ENCODE data around the gene CLDN7. TPM values are rescaled to one million over a fixed set of nuclear protein-coding genes. Genes with fewer than 3 reads are reported as not detected.
A peak's percentile ranks its signal among the peaks of the same experiment; 100 is the strongest.

The CLDN7 gene
- total RNA-seq, 2 donors from 2014 or later: 2.1 to 4.9 TPM

DNA sequence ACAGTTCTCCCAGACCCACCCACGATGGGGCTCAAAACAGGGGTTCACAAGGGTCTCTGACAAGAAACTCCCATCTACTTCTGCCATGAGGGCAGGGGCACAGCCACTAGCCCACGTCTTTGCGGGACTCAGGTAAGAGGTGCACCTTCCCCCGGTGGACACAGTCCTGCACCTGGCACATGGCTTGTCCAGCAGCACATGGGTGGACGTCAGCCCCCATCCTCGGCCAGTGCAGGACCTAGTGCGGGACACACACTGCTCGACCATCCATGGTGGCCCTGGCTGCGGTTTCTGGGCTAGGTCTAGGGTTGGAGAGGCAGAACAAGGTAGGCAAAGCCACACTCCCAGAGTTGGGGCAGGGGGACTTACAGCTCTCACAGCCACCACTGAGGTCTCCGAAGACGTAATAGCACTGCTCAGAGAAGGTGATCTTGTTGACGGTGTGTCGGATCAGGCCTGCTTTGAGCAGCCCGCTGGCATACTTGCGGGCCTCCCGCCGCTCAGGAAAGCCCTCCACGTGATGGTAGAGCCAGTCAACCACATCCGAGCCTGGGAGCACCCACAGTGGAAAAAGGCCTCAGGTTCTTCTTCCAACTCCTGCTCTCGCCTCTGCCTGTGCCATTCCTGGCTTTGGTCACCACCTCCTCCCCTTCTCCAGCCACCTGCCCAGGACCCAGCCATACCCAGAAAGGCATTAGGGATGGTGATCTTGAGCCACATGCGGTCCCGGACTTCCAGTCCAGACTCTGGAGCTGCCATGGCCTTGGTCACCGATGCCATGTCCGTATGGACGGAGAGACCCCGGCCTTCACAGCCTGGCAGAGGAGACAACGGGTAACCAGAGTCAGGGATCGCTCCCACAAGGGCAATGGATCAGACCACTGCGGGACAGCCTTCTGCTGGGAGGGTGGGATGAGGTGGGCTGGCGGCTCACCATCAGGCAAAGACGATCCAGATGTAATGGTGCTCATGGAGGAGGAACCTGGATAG, 35.3 kb downstream of the CLDN7 start:
- no peak for ATAC-seq
- intact Hi-C loops (cut with DNase I): no loop called here
- DNase-seq: peak; percentile 21

GRCh38 chr17:7225711-7226331, 36.5 kb downstream of the CLDN7 start:
- intact Hi-C loops (cut with DNase I): no loop called here
- ATAC-seq: no peak
- peak; percentile 26 for DNase-seq

- no peak for ATAC-seq
- intact Hi-C loops (cut with DNase I): no loop called here
- no peak for DNase-seq
Measured at GRCh38 chr17:7224661-7225111, 37.6 kb downstream of the CLDN7 start.

- DNase-seq: peak; percentile 29
- ATAC-seq: no peak
- intact Hi-C loops (cut with DNase I): no loop called here
Measured at GRCh38 chr17:7224110-7224509, 38.2 kb downstream of the CLDN7 start.

DNA sequence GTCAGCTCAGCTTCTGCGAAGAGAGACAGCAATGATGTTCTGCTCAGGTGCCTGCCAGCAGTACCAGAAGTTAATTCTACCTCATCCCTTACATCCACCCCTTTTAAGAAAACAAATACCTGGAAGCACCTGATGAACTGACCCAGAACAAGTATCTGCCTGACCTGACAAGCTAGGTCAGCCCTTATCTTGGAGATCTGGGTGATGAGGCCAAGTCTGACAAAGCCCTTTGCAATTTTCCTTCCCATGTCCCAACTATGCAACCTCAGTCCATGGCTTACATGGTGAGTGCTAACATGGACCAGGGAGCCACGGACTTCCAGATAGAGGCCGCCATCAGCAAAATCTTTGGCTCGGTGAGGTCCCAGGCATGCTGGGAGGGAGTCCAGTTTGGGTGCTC, 38.9 kb downstream of the CLDN7 start:
- DNase-seq: no peak
- intact Hi-C loops (cut with DNase I): no loop called here
- ATAC-seq: no peak

GRCh38 chr17:7222972-7223292, 39.3 kb downstream of the CLDN7 start:
- DNase-seq: peak; percentile 20
- ATAC-seq: no peak

GRCh38 chr17:7222093-7222971, 39.9 kb downstream of the CLDN7 start:
- intact Hi-C loops (cut with DNase I): no loop called here
- DNase-seq: no peak

More at GRCh38 chr17:7222972-7223292, 39.3 kb downstream of the CLDN7 start:
- intact Hi-C loops (cut with DNase I): no loop called here

GRCh38 chr17:7221278-7222092, 40.8 kb downstream of the CLDN7 start:
- DNase-seq (peak; percentile 21), ATAC-seq (no peak)
- intact Hi-C loops (cut with DNase I): no loop called here

More at GRCh38 chr17:7222093-7222971, 39.9 kb downstream of the CLDN7 start:
- no peak for ATAC-seq

- DNase-seq (peak; percentile 60), ATAC-seq (peak in 1 of 2 donors; percentile 2)
- intact Hi-C loops (cut with DNase I): no loop called here
Measured at GRCh38 chr17:7220593-7221277, 41.5 kb downstream of the CLDN7 start.

- peak; percentile 98 for DNase-seq
- peak; percentile 82 to 90 for ATAC-seq
- intact Hi-C loops (cut with DNase I): no loop called here
Measured at GRCh38 chr17:7219812-7220592, 42.3 kb downstream of the CLDN7 start, which contains the start of the genes ACADVL and DLG4. TSS of gene ACADVL (plus strand) at chr17:7219938. CDS start at chr17:7219985, 47 bp downstream. TSS of gene DLG4 (minus strand) at chr17:7219836.

- DNase-seq (no peak), ATAC-seq (no peak)
- intact Hi-C loops (cut with DNase I): no loop called here
Measured at GRCh38 chr17:7219229-7219811, 43.0 kb downstream of the CLDN7 start.

- no peak for ATAC-seq
- intact Hi-C loops (cut with DNase I): no loop called here
- peak; percentile 21 for DNase-seq
Measured at GRCh38 chr17:7218758-7219157, 43.5 kb downstream of the CLDN7 start.

- no peak for ATAC-seq
- DNase-seq: peak; percentile 26
- intact Hi-C loops (cut with DNase I): no loop called here
Measured at GRCh38 chr17:7218166-7218565, 44.1 kb downstream of the CLDN7 start.

DNA sequence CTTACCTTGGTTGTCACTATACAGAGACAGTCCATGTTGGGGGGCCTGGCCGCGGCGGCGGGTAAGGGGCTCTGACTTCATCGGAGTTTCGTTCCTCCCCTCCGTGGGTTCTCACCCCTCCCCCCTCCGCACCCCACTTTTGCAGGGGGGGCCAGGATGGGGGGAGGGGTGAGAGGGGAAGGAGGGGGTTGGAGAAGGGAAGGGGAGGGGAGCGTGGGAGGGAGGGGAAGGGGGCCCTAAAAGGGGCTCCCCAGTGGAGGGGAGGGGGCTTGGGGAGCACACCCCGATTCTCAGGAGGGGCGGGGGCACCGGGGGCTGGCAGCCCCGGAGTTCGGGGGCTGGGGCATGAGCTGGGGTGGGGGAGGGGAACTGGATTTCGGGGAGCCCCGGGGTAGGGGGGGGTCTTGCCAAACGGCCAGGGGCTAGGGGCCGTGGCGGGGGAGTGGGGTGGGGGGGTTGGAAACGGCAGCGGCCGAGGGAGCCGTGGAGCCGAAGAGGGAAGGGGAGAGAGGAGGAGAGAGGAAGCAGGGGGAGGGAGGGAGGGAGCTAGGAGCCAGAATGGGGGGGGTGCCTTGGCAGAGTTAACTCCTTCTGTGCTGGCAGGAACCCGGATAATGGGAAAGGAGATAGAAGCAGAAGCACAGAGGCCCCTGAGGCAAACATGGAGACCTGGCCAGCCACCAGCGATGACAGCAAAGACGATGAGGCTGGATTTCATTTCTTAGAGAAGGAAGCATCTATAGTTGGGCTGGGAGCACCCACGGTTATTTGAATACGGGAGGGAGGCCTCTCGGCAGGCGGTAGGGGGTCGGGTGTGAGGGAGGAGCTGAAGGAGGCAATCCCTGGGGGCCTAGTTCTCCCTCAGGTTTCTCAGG, 44.9 kb downstream of the CLDN7 start:
- intact Hi-C loops (cut with DNase I): no loop called here
- ATAC-seq (no peak), DNase-seq (peak; percentile 74)

DNA sequence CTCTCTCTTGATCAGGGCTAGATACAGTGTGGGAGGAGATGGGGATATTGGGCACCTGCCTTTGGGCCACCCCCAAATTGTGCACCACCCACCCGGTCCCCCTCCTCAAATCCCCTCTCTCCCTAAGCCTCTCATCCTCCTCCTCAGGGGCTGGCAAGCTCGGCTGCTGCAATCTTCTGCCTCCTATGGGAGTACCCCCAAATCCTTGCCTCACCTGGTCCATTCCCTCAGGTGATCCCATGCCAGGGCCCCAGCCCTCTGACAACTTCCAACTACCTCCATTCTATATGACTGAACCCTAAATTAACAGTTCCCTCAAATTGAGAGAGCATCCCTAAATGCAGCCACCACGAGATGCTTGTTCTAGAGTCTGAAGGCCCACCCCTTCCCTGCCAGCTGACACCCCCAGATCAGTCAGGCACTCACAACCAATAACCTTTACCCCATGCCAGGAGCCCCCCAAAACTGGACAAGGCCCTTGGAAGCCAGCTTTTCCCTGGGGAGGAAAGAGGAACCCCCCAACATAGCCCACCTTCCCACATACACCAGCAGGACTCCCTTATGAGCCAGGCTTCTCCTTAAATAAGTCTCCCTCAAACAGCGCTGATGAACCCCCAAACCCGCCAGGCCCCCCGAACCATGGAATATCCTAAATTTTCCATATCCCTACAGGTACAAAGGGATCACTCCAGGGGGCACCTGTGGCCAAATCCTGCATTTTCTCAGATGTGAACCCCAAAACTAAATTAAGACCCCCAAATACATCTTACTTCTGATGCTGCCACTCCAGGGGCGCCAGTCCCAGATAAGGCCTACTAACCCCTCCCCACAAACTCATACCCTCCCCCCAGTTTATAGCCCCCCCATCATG, 45.8 kb downstream of the CLDN7 start:
- intact Hi-C loops (cut with DNase I): no loop called here
- DNase-seq: no peak
- no peak for ATAC-seq
